LHCN-M2 (cell line): ENCODE data around the gene MNAT1. TPM values are rescaled to one million over a fixed set of nuclear protein-coding genes. Genes with fewer than 3 reads are reported as not detected.
"Not testable (repeated sequence)": the region's sequence is repeated elsewhere in the genome, so short reads cannot be mapped to it uniquely, and the experiment has no call there.

ENCODE experiments used
- DNase-seq: peaks from one replicate; pipeline ENCODE4 v3.0.0-alpha.2; 2012; ENCODE audit warnings: low read depth
- total RNA-seq: library from RNA; depleted of rRNA; stranded (reverse); fragments of >200 nt; gene quantifications from 2 replicates; pipeline ENCODE4 v1.2.3, GENCODE V29; 2014

The MNAT1 gene
- total RNA-seq, 1 experiment from 2014 or later: 77.8 TPM

- DNase-seq: peak; percentile 24
Measured at GRCh38 chr14:60805841-60806430, 71.4 kb downstream of the MNAT1 start.

- no peak for DNase-seq
Measured at GRCh38 chr14:60807247-60807646, 72.7 kb downstream of the MNAT1 start.

GRCh38 chr14:60807971-60808370, 73.4 kb downstream of the MNAT1 start:
- DNase-seq: peak; percentile 21

DNA sequence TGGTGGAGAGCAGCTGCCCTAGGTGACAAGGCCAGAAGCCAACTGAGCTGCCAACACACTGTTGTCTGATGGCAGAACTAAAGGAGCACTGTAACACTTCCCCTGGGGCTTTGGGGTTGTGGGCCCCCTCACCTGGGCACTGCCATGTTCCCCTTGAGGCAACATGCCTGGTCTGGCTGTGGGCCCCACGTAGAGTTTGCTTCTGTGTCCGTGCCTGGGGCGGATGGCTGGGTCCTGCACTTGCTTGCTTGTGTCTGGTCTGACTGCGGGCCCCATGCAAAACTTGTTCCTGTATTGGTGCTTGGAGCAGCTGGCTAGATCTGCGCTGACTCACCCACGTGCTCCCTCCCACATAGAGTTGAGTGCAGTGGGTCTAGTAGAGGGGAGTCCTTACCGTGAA, 78.4 kb downstream of the MNAT1 start:
- no peak for DNase-seq

- no peak for DNase-seq
Measured at GRCh38 chr14:60815371-60815770, 80.8 kb downstream of the MNAT1 start.

- DNase-seq: no peak
Measured at GRCh38 chr14:60817113-60817512, 82.6 kb downstream of the MNAT1 start.

- DNase-seq: no peak
Measured at GRCh38 chr14:60819575-60819974, 85.0 kb downstream of the MNAT1 start.

GRCh38 chr14:60838601-60839000, 104.0 kb downstream of the MNAT1 start:
- no peak for DNase-seq

- DNase-seq: no peak
Measured at GRCh38 chr14:60839057-60839456, 104.5 kb downstream of the MNAT1 start.

DNA sequence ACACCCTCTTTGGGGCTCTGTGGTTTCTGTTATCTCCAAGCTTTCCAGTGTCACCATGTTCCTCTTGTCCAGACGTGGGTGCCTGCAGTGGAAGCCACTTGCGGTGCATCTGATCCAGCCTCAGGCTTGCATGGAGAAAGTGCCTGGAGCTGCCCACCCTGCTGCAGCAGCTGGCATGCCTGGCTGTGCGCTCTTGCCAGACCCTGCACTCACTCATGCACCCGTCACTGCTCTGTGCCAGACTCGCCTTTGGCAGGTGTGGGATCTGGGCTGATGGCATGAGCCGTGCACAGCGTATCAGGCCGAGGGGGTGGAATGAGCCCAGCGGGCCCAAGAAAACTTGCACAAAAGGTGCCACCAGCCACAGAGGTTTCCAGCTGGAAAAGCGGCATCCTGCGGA, 105.1 kb downstream of the MNAT1 start:
- DNase-seq: no peak

GRCh38 chr14:60840313-60840712, 105.8 kb downstream of the MNAT1 start:
- DNase-seq: no peak

GRCh38 chr14:60845523-60845922, 111.0 kb downstream of the MNAT1 start:
- no peak for DNase-seq

- DNase-seq: no peak
Measured at GRCh38 chr14:60848066-60848465, 113.5 kb downstream of the MNAT1 start.

DNA sequence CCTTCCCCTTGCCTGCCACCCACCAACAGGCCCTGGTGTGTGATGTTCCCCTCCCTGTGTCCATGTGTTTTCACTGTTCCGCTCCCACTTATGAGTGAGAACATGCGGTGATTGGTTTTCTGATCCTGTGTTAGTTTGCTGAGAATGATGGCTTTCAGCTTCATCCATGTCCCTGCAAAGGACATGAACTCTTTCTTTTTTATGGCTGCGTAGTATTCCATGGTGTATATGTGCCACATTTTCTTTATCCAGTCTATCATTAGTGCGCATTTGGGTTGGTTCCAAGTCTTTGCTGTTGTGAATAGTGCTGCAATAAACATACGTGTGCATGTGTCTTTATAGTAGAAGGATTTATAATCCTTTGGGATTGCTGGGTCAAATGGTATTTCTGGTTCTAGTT, 117.1 kb downstream of the MNAT1 start:
- not testable (repeated sequence) for DNase-seq

- no peak for DNase-seq
Measured at GRCh38 chr14:60856111-60856510, 121.5 kb downstream of the MNAT1 start.

DNA sequence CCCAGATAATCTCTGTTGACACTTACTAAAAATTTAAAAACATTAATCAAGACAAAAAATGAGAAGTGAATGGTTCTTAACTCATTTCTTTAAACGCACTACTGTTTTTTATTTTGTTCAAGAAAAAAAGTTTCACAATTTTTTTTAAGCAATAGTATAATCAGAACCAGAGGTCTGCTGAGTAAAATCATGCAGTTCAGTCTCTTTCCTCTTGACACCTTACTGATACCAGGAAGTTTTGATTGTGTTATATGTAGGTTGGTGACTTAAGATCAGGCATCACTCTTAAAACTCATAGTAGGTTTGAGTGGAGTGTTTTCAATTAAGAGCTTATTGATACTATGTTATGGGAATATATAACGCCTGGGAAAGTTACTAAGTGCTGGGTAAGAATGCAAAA, 125.0 kb downstream of the MNAT1 start:
- DNase-seq: no peak

- DNase-seq: no peak
Measured at GRCh38 chr14:60861545-60862140, 127.1 kb downstream of the MNAT1 start.

DNA sequence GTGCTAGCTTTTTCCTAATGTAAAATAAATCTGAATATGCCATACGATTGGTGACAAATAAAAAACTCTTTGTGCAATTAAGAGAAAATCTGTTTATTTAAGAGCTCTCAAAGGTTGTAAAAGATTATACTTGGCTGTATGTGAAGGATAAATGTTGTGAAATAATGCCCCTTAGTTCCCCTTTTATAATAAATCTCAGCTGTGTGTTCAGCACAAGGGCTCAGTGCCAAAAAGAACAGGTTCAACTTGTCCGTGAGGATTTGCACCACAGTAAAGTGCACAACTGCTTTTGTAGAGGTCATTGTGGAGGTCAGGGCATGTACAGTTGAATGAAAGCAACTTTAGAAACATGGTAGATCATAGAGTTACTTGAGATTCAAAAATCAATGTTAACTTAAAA, 127.7 kb downstream of the MNAT1 start:
- peak; percentile 88 for DNase-seq

- peak; percentile 91 for DNase-seq
Measured at GRCh38 chr14:60863249-60863648, 128.7 kb downstream of the MNAT1 start.

GRCh38 chr14:60865378-60866127, 131.0 kb downstream of the MNAT1 start:
- DNase-seq: peak; percentile 51

- peak; percentile 66 for DNase-seq
Measured at GRCh38 chr14:60867503-60868172, 133.1 kb downstream of the MNAT1 start.

GRCh38 chr14:60878121-60878520, 143.6 kb downstream of the MNAT1 start:
- no peak for DNase-seq
